ENCODE data around the gene IER3IP1.

IER3IP1 gene

DNA sequence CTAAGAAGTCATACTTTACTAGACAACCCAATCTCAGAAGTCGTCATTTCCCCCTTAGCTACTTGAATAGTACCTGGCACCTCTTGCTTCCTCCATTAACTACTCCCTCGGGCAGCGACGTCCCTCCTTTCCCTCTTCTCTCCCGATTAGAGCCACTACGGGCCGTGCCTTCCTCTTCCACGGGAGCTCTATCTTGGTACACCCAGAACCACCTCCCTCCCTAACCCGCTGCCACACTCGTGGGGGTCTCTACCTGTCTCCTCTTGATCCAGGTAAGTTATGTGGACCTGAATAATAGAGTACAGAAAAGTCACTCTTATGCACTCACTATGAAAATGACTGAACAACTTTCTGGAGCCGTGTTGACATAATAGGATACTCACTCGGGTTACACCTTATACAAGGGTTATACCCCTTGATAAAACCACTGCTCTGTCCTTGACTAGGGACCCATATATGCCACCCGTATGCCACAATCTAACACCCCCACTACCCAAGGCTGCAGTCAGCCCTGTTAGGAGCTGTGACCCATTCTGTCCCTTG, 25.3 kb downstream of the IER3IP1 start:
- Histone ChIP-seq H3K27me3 (ENCODE audit: control insufficient read depth, insufficient read depth, low read length) (no peaks in the 10 kb centered on the region), H3K9ac (ENCODE audit: low read length) (peak overlapping the region; percentile 71), H3K36me3 (ENCODE audit: control insufficient read depth, insufficient read depth, low read length) (no peaks in the 10 kb centered on the region), H3K4me3 (ENCODE audit: low read length) (peak overlapping the region; percentile 90), H3K9me3 (ENCODE audit: control insufficient read depth, low read length) (no peaks in the 10 kb centered on the region), H3K4me1 (ENCODE audit: control insufficient read depth, insufficient read depth, low read length) (peaks cover 16% of the 10 kb centered on the region)

GRCh38 chr18:47150029-47150823, 25.9 kb downstream of the IER3IP1 start, which contains the start of gene HDHD2:
TSS of gene HDHD2 (minus strand) at chr18:47150500. CDS start at chr18:47136439, 14,061 bp downstream.
- Histone ChIP-seq H3K4me3 (ENCODE audit: low read length) (peak within 1 kb of the TSS; percentile 90), H3K27me3 (ENCODE audit: control insufficient read depth, insufficient read depth, low read length) (no peaks in the 10 kb centered on the region), H3K4me1 (ENCODE audit: control insufficient read depth, insufficient read depth, low read length) (peaks cover 16% of the 10 kb centered on the region), H3K9me3 (ENCODE audit: control insufficient read depth, low read length) (no peaks in the 10 kb centered on the region), H3K36me3 (ENCODE audit: control insufficient read depth, insufficient read depth, low read length) (no peaks in the 10 kb centered on the region), H3K9ac (ENCODE audit: low read length) (peak within 1 kb of the TSS; percentile 71)

DNA sequence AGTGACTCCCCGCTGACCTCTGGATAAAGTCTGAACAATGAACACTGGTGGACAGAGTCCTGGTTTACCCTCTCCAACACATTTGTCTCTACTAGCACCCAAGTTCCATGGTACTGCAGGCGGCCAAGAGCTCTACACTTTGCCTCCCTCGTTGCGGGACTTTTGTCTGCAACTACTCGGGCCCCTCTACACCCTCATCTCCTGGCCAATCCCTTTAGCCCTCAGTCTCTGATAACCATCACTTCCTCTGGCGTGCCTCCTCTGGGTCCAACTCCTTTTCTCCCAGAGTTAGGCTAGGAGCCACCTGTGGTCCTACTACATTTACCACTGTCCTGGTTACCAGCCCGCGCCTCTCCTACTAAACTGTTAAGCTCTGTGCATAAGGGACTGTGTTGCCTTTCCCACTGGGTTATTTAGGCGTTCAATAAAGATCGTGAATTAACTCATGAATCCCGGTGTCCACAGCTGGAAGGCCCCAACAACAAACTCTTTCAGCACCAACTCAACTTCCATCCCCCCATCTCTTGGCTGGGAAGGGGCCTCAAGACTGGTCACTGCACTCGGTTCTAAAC, 26.6 kb downstream of the IER3IP1 start:
- Histone ChIP-seq H3K4me3 (ENCODE audit: low read length) (peak overlapping the region; percentile 90), H3K4me1 (ENCODE audit: control insufficient read depth, insufficient read depth, low read length) (peaks cover 16% of the 10 kb centered on the region), H3K36me3 (ENCODE audit: control insufficient read depth, insufficient read depth, low read length) (no peaks in the 10 kb centered on the region), H3K9me3 (ENCODE audit: control insufficient read depth, low read length) (no peaks in the 10 kb centered on the region), H3K9ac (ENCODE audit: low read length) (peak overlapping the region; percentile 71), H3K27me3 (ENCODE audit: control insufficient read depth, insufficient read depth, low read length) (no peaks in the 10 kb centered on the region)

DNA sequence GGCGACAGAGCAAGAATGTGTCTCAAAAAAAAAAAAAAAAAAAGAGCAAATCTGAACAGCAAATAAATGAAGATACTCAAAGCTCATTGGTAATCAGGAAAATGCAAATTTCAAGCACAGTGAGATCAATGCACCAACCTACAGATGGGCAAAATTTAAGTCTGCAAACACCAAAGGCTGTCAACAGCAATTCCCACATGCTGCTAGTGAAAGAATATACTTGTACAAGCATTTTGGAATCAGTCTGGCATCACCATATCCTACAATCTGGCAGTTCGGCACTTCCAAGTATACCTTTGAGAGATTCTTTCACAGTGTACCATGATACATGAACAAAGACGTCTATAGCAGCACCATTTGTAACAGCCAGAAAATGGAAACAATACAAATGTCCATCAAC, 30.0 kb downstream of the IER3IP1 start:
- Histone ChIP-seq H3K9ac (ENCODE audit: low read length) (no peak overlapping the region), H3K4me1 (ENCODE audit: control insufficient read depth, insufficient read depth, low read length) (peaks cover 12% of the 10 kb centered on the region), H3K4me3 (ENCODE audit: low read length) (no peak overlapping the region), H3K9me3 (ENCODE audit: control insufficient read depth, low read length) (no peaks in the 10 kb centered on the region), H3K36me3 (ENCODE audit: control insufficient read depth, insufficient read depth, low read length) (no peaks in the 10 kb centered on the region), H3K27me3 (ENCODE audit: control insufficient read depth, insufficient read depth, low read length) (no peaks in the 10 kb centered on the region)

GRCh38 chr18:47143899-47144485, 32.2 kb downstream of the IER3IP1 start:
- H3K9ac ChIP-seq (ENCODE audit: low read length) = no peak overlapping the region
- no peaks in the 10 kb centered on the region for H3K36me3 ChIP-seq (ENCODE audit: control insufficient read depth, insufficient read depth, low read length)
- H3K27me3 ChIP-seq (ENCODE audit: control insufficient read depth, insufficient read depth, low read length) = no peaks in the 10 kb centered on the region
- no peaks in the 10 kb centered on the region for H3K9me3 ChIP-seq (ENCODE audit: control insufficient read depth, low read length)
- H3K4me1 ChIP-seq (ENCODE audit: control insufficient read depth, insufficient read depth, low read length) = no peaks in the 10 kb centered on the region
- no peak overlapping the region for H3K4me3 ChIP-seq (ENCODE audit: low read length)

DNA sequence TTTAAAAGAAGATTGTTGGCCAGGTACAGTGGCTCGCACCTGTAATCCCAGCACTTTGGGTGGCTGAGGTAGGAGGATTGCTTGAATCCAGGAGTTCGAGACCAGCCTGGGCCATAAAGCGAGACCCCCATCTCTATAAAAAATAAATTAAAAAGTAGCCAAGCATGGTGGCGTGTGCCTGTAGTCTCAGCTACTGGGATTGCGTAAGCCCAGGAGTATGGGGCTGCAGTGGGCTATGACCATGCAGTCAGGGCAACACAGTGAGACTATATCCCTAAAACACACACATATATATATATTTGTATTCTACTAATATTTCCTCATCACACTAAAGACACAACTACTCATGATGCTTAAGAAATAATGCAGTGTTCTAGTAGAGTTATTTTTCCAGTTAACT, 33.0 kb downstream of the IER3IP1 start:
- Histone ChIP-seq H3K36me3 (ENCODE audit: control insufficient read depth, insufficient read depth, low read length) (no peaks in the 10 kb centered on the region), H3K27me3 (ENCODE audit: control insufficient read depth, insufficient read depth, low read length) (no peaks in the 10 kb centered on the region), H3K4me1 (ENCODE audit: control insufficient read depth, insufficient read depth, low read length) (no peaks in the 10 kb centered on the region)

DNA sequence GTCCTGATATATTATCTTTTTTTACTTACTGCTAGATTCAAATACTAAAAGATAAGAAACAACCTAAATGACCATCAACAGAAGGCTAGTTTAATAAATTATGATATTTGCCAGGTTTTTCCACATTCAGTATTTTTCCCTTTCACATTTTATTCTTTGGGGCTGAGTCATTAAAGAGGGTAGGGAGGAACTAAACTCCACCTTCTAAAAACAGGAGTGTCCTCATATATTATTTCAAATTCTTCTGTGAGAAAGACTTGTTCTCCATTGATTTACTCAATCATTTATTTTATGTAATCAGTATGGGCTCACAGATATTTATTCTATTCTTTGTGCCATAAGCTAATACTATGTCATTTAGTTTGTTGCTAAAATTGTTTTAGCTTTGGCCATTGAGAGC, 34.9 kb downstream of the IER3IP1 start:
- H3K4me1 ChIP-seq (ENCODE audit: control insufficient read depth, insufficient read depth, low read length) = no peaks in the 10 kb centered on the region
- no peaks in the 10 kb centered on the region for H3K27me3 ChIP-seq (ENCODE audit: control insufficient read depth, insufficient read depth, low read length)
- no peaks in the 10 kb centered on the region for H3K9me3 ChIP-seq (ENCODE audit: control insufficient read depth, low read length)
- H3K36me3 ChIP-seq (ENCODE audit: control insufficient read depth, insufficient read depth, low read length) = no peaks in the 10 kb centered on the region
- no peak overlapping the region for H3K9ac ChIP-seq (ENCODE audit: low read length)
- H3K4me3 ChIP-seq (ENCODE audit: low read length) = no peak overlapping the region

More for the DNA sequence above, 33.0 kb downstream of the IER3IP1 start:
- H3K9ac ChIP-seq (ENCODE audit: low read length) = no peak overlapping the region
- no peak overlapping the region for H3K4me3 ChIP-seq (ENCODE audit: low read length)
- H3K9me3 ChIP-seq (ENCODE audit: control insufficient read depth, low read length) = no peaks in the 10 kb centered on the region

DNA sequence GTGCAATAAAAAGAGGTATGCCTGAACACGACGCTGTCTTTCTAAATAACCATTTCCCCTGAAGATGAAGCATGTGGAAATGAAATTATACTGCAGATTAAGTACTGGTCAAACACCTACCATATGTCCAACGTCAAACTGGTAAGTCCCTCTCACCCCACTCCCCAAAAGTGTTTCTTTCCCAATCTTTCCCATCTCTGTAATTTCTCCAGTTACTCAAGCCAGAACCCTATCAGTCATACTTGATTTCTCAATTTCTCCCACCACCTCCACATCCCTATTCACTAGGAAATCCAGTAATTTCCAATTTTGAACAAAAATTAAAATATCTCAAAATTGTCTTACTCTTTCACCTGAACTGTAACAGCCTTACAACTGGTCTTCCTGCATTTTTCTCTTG, 55.0 kb downstream of the IER3IP1 start:
- Histone ChIP-seq H3K27me3 (ENCODE audit: control insufficient read depth, insufficient read depth, low read length) (no peaks in the 10 kb centered on the region), H3K4me1 (ENCODE audit: control insufficient read depth, insufficient read depth, low read length) (peaks cover 4% of the 10 kb centered on the region), H3K9me3 (ENCODE audit: control insufficient read depth, low read length) (no peaks in the 10 kb centered on the region), H3K36me3 (ENCODE audit: control insufficient read depth, insufficient read depth, low read length) (no peaks in the 10 kb centered on the region), H3K4me3 (ENCODE audit: low read length) (no peak overlapping the region), H3K9ac (ENCODE audit: low read length) (no peak overlapping the region)

DNA sequence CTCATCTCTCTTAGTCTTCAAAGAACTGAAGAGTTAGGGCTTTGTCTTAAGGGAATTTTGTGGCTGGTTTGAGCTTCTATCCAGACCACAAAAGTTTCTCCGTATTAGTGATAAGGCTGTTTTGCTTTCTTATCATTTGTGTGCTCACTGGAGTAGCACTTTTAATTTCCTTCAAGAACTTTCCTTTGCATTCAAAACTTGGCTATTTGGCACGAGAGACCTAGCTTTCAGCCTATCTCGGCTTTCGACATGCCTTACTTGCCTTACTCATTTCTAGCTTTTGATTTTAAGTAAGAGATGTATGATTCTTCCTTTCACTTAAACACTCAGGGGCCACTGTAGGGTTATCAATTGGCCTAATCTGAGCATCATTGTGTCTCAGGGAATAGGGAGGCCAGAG, 55.7 kb downstream of the IER3IP1 start:
- Histone ChIP-seq H3K9ac (ENCODE audit: low read length) (no peak overlapping the region), H3K36me3 (ENCODE audit: control insufficient read depth, insufficient read depth, low read length) (no peaks in the 10 kb centered on the region)

DNA sequence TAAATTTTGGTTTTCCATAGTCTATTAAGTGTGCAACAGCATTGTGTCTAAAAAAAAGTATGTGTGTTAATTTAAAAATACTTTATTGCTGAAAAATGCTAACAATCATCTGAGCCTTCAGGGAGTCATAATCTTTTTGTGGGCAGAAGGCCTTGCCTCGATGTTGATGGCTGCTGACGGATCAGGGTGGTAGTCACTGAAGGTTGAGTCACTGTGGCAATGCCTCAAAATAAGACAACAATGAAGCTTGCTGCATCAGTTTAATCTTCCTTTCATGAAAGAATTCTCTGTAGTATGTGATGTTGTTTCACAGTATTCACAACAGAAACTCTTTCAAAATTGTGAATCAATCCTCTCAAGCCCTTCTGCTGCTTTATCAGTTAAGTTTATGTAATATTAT, 57.2 kb downstream of the IER3IP1 start:
- Histone ChIP-seq H3K4me1 (ENCODE audit: control insufficient read depth, insufficient read depth, low read length) (peaks cover 4% of the 10 kb centered on the region), H3K4me3 (ENCODE audit: low read length) (no peak overlapping the region), H3K27me3 (ENCODE audit: control insufficient read depth, insufficient read depth, low read length) (no peaks in the 10 kb centered on the region), H3K9ac (ENCODE audit: low read length) (no peak overlapping the region), H3K36me3 (ENCODE audit: control insufficient read depth, insufficient read depth, low read length) (no peaks in the 10 kb centered on the region), H3K9me3 (ENCODE audit: control insufficient read depth, low read length) (no peaks in the 10 kb centered on the region)

More for the DNA sequence above, 55.7 kb downstream of the IER3IP1 start:
- no peaks in the 10 kb centered on the region for H3K27me3 ChIP-seq (ENCODE audit: control insufficient read depth, insufficient read depth, low read length)
- H3K9me3 ChIP-seq (ENCODE audit: control insufficient read depth, low read length) = no peaks in the 10 kb centered on the region
- no peak overlapping the region for H3K4me3 ChIP-seq (ENCODE audit: low read length)
- H3K4me1 ChIP-seq (ENCODE audit: control insufficient read depth, insufficient read depth, low read length) = peaks cover 4% of the 10 kb centered on the region

- Histone ChIP-seq H3K27me3 (ENCODE audit: control insufficient read depth, insufficient read depth, low read length) (no peaks in the 10 kb centered on the region), H3K4me1 (ENCODE audit: control insufficient read depth, insufficient read depth, low read length) (no peaks in the 10 kb centered on the region), H3K9ac (ENCODE audit: low read length) (no peak overlapping the region), H3K4me3 (ENCODE audit: low read length) (no peak overlapping the region), H3K9me3 (ENCODE audit: control insufficient read depth, low read length) (no peaks in the 10 kb centered on the region), H3K36me3 (ENCODE audit: control insufficient read depth, insufficient read depth, low read length) (no peaks in the 10 kb centered on the region)
These were observed 61.0 kb downstream of the IER3IP1 start for GRCh38 chr18:47115205-47115604.
